ENCODE data around the gene MRPS18A. TPM values are rescaled to one million over a fixed set of nuclear protein-coding genes. Genes with fewer than 3 reads are reported as not detected.
"Not testable (repeated sequence)": the region's sequence is repeated elsewhere in the genome, so short reads cannot be mapped to it uniquely, and the experiment has no call there.

The MRPS18A gene
- total RNA-seq, 1 donor from 2014 or later: 31.9 TPM

GRCh38 chr6:43666196-43666920, 21.2 kb downstream of the MRPS18A start:
- Histone ChIP-seq H3K27me3 (no peaks in the 10 kb centered on the region), H3K9me3 (no peaks in the 10 kb centered on the region), H3K4me3 (no peak overlapping the region), H3K27ac (no peak overlapping the region), H3K4me1 (peaks cover 37% of the 10 kb centered on the region), H3K36me3 (no peaks in the 10 kb centered on the region)
- intact Hi-C loops (cut with DNase I): loop anchor here (2.0 to 10.0 kb wide), 3 partner anchors 101 to 406 kb away; no protein-coding TSS in a partner anchor
- TF ChIP-seq POLR2A (IDR thresholded peaks at IDR 0.05) (no peak), CTCF (IDR thresholded peaks at IDR 0.05) (no peak), POLR2AphosphoS5 (IDR thresholded peaks at IDR 0.05; ENCODE audit: insufficient read depth in 1 of 2, low read depth in 1 of 2) (no peak)
- no peak for DNase-seq (ENCODE audit: extremely low spot score in 2 of 2)

- Histone ChIP-seq H3K4me1 (peaks cover 31% of the 10 kb centered on the region), H3K36me3 (no peaks in the 10 kb centered on the region), H3K27me3 (no peaks in the 10 kb centered on the region), H3K4me3 (no peak overlapping the region), H3K9me3 (no peaks in the 10 kb centered on the region), H3K27ac (no peak overlapping the region)
- intact Hi-C loops (cut with DNase I): loop anchor here (5.0 to 10.0 kb wide), 2 partner anchors 102 to 289 kb away; no protein-coding TSS in a partner anchor
- TF ChIP-seq CTCF (IDR thresholded peaks at IDR 0.05) (no peak), POLR2A (IDR thresholded peaks at IDR 0.05) (no peak), POLR2AphosphoS5 (IDR thresholded peaks at IDR 0.05; ENCODE audit: insufficient read depth in 1 of 2, low read depth in 1 of 2) (no peak)
- no peak for DNase-seq (ENCODE audit: extremely low spot score in 2 of 2)
Measured at GRCh38 chr6:43665376-43665775, 22.2 kb downstream of the MRPS18A start.

- intact Hi-C loops (cut with DNase I): loop anchor here (10.0 kb wide), 1 partner anchor 292 kb away; no protein-coding TSS in a partner anchor
Measured at GRCh38 chr6:43662948-43663347, 24.6 kb downstream of the MRPS18A start.

GRCh38 chr6:43658161-43658560, 29.4 kb downstream of the MRPS18A start:
- no peak for DNase-seq (ENCODE audit: extremely low spot score in 2 of 2)
- H3K4me1 ChIP-seq: no peaks in the 10 kb centered on the region
- TF ChIP-seq POLR2A (IDR thresholded peaks at IDR 0.05): no peak
- no peak for TF ChIP-seq POLR2AphosphoS5 (IDR thresholded peaks at IDR 0.05; ENCODE audit: insufficient read depth in 1 of 2, low read depth in 1 of 2)
- TF ChIP-seq CTCF (IDR thresholded peaks at IDR 0.05): no peak
- no peaks in the 10 kb centered on the region for H3K27me3 ChIP-seq
- H3K36me3 ChIP-seq: no peaks in the 10 kb centered on the region
- intact Hi-C loops (cut with DNase I): no loop called here
- H3K9me3 ChIP-seq: no peaks in the 10 kb centered on the region
- no peak overlapping the region for H3K4me3 ChIP-seq
- H3K27ac ChIP-seq: no peak overlapping the region

More at GRCh38 chr6:43662948-43663347, 24.6 kb downstream of the MRPS18A start:
- H3K27ac ChIP-seq; H3K9me3 ChIP-seq; H3K36me3 ChIP-seq; H3K4me3 ChIP-seq; H3K27me3 ChIP-seq; H3K4me1 ChIP-seq; DNase-seq (ENCODE audit: extremely low spot score in 2 of 2): not testable (repeated sequence)

- intact Hi-C loops (cut with DNase I): no loop called here
- no peak for DNase-seq (ENCODE audit: extremely low spot score in 2 of 2)
- H3K9me3 ChIP-seq: no peaks in the 10 kb centered on the region
- TF ChIP-seq CTCF (IDR thresholded peaks at IDR 0.05) (no peak), POLR2AphosphoS5 (IDR thresholded peaks at IDR 0.05; ENCODE audit: insufficient read depth in 1 of 2, low read depth in 1 of 2) (no peak), POLR2A (IDR thresholded peaks at IDR 0.05) (no peak)
- no peak overlapping the region for H3K4me3 ChIP-seq
- no peak overlapping the region for H3K27ac ChIP-seq
- H3K4me1 ChIP-seq: no peaks in the 10 kb centered on the region
- no peaks in the 10 kb centered on the region for H3K36me3 ChIP-seq
- no peaks in the 10 kb centered on the region for H3K27me3 ChIP-seq
Measured at GRCh38 chr6:43657221-43657802, 30.3 kb downstream of the MRPS18A start.

- H3K4me1 ChIP-seq; H3K27me3 ChIP-seq; H3K36me3 ChIP-seq; H3K9me3 ChIP-seq; H3K27ac ChIP-seq; DNase-seq (ENCODE audit: extremely low spot score in 2 of 2); H3K4me3 ChIP-seq; intact Hi-C loops (cut with DNase I): not testable (repeated sequence)
Measured at GRCh38 chr6:43652822-43653221, 34.8 kb downstream of the MRPS18A start.

All from vagina (tissue), 2 donors.